ENCODE results near the gene VEZT. TPM values are rescaled to one million over a fixed set of nuclear protein-coding genes. Genes with fewer than 3 reads are reported as not detected.

VEZT gene
- total RNA-seq, 4 donors from 2014 or later = 27.7 to 82.0 (median 45.3) TPM

GRCh38 chr12:95220726-95221125 lies 3.1 kb downstream of the VEZT start:
- Histone ChIP-seq H3K36me3 (peaks cover 0 to 16% (median 0%) of the 10 kb centered on the region in 3 donors), H3K9me3 (no peaks in the 10 kb centered on the region), H3K4me1 (peaks cover 9 to 70% (median 15%) of the 10 kb centered on the region in 3 donors), H3K27ac (no peak overlapping the region), H3K27me3 (no peaks in the 10 kb centered on the region), H3K4me3 (no peak overlapping the region)
- TF ChIP-seq, protein P1, sequence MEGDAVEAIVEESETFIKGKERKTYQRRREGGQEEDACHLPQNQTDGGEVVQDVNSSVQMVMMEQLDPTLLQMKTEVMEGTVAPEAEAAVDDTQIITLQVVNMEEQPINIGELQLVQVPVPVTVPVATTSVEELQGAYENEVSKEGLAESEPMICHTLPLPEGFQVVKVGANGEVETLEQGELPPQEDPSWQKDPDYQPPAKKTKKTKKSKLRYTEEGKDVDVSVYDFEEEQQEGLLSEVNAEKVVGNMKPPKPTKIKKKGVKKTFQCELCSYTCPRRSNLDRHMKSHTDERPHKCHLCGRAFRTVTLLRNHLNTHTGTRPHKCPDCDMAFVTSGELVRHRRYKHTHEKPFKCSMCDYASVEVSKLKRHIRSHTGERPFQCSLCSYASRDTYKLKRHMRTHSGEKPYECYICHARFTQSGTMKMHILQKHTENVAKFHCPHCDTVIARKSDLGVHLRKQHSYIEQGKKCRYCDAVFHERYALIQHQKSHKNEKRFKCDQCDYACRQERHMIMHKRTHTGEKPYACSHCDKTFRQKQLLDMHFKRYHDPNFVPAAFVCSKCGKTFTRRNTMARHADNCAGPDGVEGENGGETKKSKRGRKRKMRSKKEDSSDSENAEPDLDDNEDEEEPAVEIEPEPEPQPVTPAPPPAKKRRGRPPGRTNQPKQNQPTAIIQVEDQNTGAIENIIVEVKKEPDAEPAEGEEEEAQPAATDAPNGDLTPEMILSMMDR (IDR thresholded peaks at IDR 0.05) = no peak
- TF ChIP-seq POLR2A (IDR thresholded peaks at IDR 0.05) = no peak
- intact Hi-C loops (cut with DNase I) = no loop called here
- no peak for DNase-seq

DNA sequence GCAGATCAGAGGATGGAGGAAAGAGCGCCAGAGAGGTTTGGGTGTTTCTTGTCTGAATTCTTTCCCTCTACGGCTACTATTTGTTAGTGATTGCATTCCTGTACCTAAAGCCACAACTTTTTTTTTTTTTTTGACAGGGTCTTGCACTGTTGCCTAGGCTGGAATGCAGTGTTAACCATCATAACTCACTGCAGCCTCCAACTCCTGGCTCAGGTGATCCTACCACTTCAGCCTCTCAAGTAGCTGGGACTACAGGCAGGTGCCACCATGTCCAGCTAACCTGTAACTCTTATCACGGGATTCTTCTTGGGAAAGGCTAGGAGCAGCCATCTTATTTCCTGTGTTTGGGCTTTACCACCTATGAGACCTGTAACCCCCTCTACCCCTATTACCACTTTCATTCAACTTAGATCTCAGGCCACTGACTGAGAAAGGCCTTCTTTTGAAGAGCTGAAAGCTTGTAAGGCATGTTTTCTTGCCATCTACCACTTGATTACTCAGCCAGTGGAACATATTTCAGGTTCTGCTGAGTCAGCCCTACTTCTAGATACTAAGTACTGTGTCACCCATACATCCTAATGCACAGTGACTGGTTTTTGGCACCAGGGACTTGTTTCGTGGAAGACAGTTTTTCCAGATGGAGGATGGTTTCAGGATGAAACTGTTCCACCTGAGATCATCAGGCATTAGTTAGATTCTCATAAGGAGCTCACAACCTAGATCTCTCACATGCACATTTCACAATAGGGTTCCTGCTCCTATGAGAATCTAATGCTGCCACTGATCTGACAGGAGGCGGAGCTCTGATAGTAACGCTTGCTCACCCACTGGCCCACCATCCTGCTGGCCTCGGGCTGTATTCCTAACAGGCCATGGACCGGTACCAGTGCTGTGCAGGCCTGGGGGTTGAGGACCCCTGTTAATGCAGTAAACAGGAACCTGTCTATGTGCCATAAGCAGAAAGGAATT lies 6.9 kb downstream of the VEZT start:
- intact Hi-C loops (cut with DNase I) = no loop called here
- Histone ChIP-seq H3K27ac (peak overlapping the region; percentile 10 to 61 (median 36)), H3K27me3 (no peaks in the 10 kb centered on the region), H3K36me3 (peaks cover 0 to 16% (median 0%) of the 10 kb centered on the region in 3 donors), H3K4me1 (peaks cover 9 to 81% (median 14%) of the 10 kb centered on the region in 3 donors), H3K9me3 (no peaks in the 10 kb centered on the region), H3K4me3 (no peak overlapping the region)
- 75 to 89% methylated on average over 7 to 8 of the region's 8 CpGs for WGBS, 2 donors
- no peak for TF ChIP-seq POLR2A (IDR thresholded peaks at IDR 0.05)
- TF ChIP-seq, protein P1 (IDR thresholded peaks at IDR 0.05) = no peak
- DNase-seq = no peak

DNA sequence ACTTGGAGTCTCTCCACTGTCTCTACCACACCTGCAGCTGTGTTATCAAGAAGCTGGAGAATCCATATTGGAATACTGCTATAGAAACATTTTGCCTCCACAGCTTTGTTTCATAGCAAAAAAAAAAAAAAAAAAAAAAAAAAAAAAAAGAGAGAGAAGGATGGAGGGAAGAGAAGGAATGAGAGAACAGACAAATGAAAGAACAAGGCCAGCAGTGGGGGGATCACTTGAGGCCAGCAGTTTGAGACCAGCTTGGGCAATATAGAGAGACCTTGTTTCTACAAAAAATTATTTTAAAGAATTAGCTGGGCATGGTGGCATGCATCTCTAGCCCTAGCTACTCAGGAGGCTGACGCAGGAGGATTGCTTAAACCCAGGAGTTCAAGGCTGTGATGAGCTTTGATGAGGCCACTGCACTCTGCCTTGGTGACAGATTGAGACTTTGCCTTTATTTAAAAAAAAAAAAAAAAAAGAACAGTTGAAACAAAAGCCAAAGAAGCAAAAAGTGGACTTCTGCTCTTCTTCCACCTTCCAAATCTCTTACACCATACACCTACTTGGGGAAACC lies 8.1 kb downstream of the VEZT start:
- 90 to 100% methylated on average over 1 of the region's 1 CpG for WGBS, 2 donors
- intact Hi-C loops (cut with DNase I) = no loop called here
- no peak overlapping the region for H3K27ac ChIP-seq
- peaks cover 5 to 81% (median 9%) of the 10 kb centered on the region in 3 donors for H3K4me1 ChIP-seq
- H3K9me3 ChIP-seq = no peaks in the 10 kb centered on the region
- no peak for DNase-seq
- no peak overlapping the region for H3K4me3 ChIP-seq
- TF ChIP-seq, protein P1 (IDR thresholded peaks at IDR 0.05) = no peak
- no peak for TF ChIP-seq POLR2A (IDR thresholded peaks at IDR 0.05)
- H3K36me3 ChIP-seq = peaks cover 0 to 16% (median 0%) of the 10 kb centered on the region in 3 donors
- H3K27me3 ChIP-seq = no peaks in the 10 kb centered on the region

GRCh38 chr12:95227818-95228356 lies 10.3 kb downstream of the VEZT start:
- Histone ChIP-seq H3K27me3 (no peaks in the 10 kb centered on the region), H3K27ac (peak overlapping the region in 1 of 4 donors; percentile 13), H3K36me3 (peaks cover 0 to 16% (median 0%) of the 10 kb centered on the region in 3 donors), H3K4me1 (peaks cover 0 to 70% (median 9%) of the 10 kb centered on the region in 3 donors), H3K9me3 (no peaks in the 10 kb centered on the region), H3K4me3 (no peak overlapping the region)
- no peak for TF ChIP-seq POLR2A (IDR thresholded peaks at IDR 0.05)
- TF ChIP-seq, protein P1 (IDR thresholded peaks at IDR 0.05) = no peak
- intact Hi-C loops (cut with DNase I) = no loop called here
- no peak for DNase-seq
- WGBS, 2 donors = 63 to 65% methylated on average over 3 of the region's 3 CpGs

- peaks cover 3 to 62% (median 9%) of the 10 kb centered on the region in 3 donors for H3K4me1 ChIP-seq
- 88 to 97% methylated on average over 2 of the region's 2 CpGs for WGBS, 2 donors
- TF ChIP-seq POLR2A (IDR thresholded peaks at IDR 0.05) = no peak
- TF ChIP-seq, protein P1 (IDR thresholded peaks at IDR 0.05) = no peak
- H3K27me3 ChIP-seq = no peaks in the 10 kb centered on the region
- intact Hi-C loops (cut with DNase I) = no loop called here
- H3K9me3 ChIP-seq = no peaks in the 10 kb centered on the region
- peaks cover 0 to 16% (median 0%) of the 10 kb centered on the region in 3 donors for H3K36me3 ChIP-seq
- no peak overlapping the region for H3K4me3 ChIP-seq
- no peak overlapping the region for H3K27ac ChIP-seq
- DNase-seq = no peak
Measured at GRCh38 chr12:95228617-95229016, 11.0 kb downstream of the VEZT start.
